ENCODE data around the gene CAMK2B.
"Not testable (repeated sequence)": the region's sequence is repeated elsewhere in the genome, so short reads cannot be mapped to it uniquely, and the experiment has no call there.

Gene CAMK2B

GRCh38 chr7:44201813-44202212, 123.6 kb downstream of the CAMK2B start:
- peak overlapping the region; percentile 67; the same call in 1 of the 2 replicates for H3K4me3 ChIP-seq (ENCODE audit: low read length)
- no peak overlapping the region for H3K27ac ChIP-seq (ENCODE audit: low read length)
- H3K36me3 ChIP-seq (ENCODE audit: control insufficient read depth, insufficient read depth, low read length), result peaks cover 5% of the 10 kb centered on the region; the same call in 1 of the 2 replicates
- no peaks in the 10 kb centered on the region; the same call in 1 of the 2 replicates for H3K27me3 ChIP-seq (ENCODE audit: control insufficient read depth, insufficient read depth, low read length)
- DNase-seq (ENCODE audit: low read depth, low spot score), result no peak
- no CpG with 5 or more reads among the region's 8 CpGs for WGBS (ENCODE audit: insufficient coverage, insufficient read length)
- no peaks in the 10 kb centered on the region for H3K9me3 ChIP-seq (ENCODE audit: control insufficient read depth, insufficient read depth, low read length)
- no peaks in the 10 kb centered on the region for H3K4me1 ChIP-seq (ENCODE audit: control insufficient read depth, insufficient read depth, low read length)

DNA sequence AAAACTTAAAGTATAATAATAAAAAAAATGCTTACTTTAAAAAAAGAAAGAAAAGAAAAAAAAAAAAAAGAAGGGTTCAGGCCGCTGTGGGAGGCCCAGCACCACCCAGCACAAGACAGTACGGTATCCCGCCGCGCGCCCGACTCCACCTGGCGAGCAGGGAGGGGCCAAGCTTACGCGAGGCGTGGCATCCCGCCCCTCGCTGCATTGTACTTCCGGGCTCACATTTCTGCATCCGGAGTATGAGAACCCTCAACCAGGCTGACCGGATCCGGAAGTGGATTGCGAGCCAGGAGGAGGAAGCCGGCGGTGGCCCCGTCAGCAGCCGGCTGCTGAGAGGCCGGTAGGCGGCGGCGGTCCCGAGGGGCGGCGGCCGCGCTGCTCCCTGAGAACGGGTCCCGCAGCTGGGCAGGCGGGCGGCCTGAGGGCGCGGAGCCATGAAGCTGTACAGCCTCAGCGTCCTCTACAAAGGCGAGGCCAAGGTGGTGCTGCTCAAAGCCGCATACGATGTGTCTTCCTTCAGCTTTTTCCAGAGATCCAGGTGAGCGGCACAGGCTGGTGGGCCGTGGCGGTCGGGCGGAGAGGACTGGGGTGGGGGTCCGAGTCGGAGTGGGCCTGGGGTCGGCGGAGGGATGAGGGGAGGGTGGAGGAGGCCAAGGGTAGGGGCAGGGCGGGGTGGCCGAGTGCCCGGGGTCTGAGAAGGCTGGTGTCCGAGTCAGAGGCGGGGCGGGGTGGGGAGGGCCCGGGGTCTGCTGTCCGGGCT, 124.5 kb downstream of the CAMK2B start, which contains the start of gene YKT6:
TSS of gene YKT6 (plus strand) at position 280 of the 763 bp plus-strand sequence. CDS start at position 438, 158 bp downstream.
- H3K27ac ChIP-seq (ENCODE audit: low read length), result no peak within 1 kb of the TSS
- H3K4me1 ChIP-seq (ENCODE audit: control insufficient read depth, insufficient read depth, low read length), result no peaks in the 10 kb centered on the region
- H3K27me3 ChIP-seq (ENCODE audit: control insufficient read depth, insufficient read depth, low read length), result no peaks in the 10 kb centered on the region; the same call in 1 of the 2 replicates
- no peaks in the 10 kb centered on the region for H3K9me3 ChIP-seq (ENCODE audit: control insufficient read depth, insufficient read depth, low read length)
- DNase-seq (ENCODE audit: low read depth, low spot score), result peak; percentile 86
- no CpG with 5 or more reads among the region's 58 CpGs for WGBS (ENCODE audit: insufficient coverage, insufficient read length)
- peaks cover 5% of the 10 kb centered on the region; the same call in 1 of the 2 replicates for H3K36me3 ChIP-seq (ENCODE audit: control insufficient read depth, insufficient read depth, low read length)
- peak within 1 kb of the TSS; percentile 67 for H3K4me3 ChIP-seq (ENCODE audit: low read length)

GRCh38 chr7:44200163-44200562, 125.2 kb downstream of the CAMK2B start:
- not testable (repeated sequence) for H3K4me3 ChIP-seq (ENCODE audit: low read length); H3K27me3 ChIP-seq (ENCODE audit: control insufficient read depth, insufficient read depth, low read length); H3K27ac ChIP-seq (ENCODE audit: low read length); H3K9me3 ChIP-seq (ENCODE audit: control insufficient read depth, insufficient read depth, low read length); DNase-seq (ENCODE audit: low read depth, low spot score); H3K36me3 ChIP-seq (ENCODE audit: control insufficient read depth, insufficient read depth, low read length); H3K4me1 ChIP-seq (ENCODE audit: control insufficient read depth, insufficient read depth, low read length)
- no CpG with 5 or more reads among the region's 3 CpGs for WGBS (ENCODE audit: insufficient coverage, insufficient read length)

- DNase-seq (ENCODE audit: low read depth, low spot score), result no peak
- Histone ChIP-seq H3K4me3 (ENCODE audit: low read length) (no peak overlapping the region), H3K27me3 (ENCODE audit: control insufficient read depth, insufficient read depth, low read length) (no peaks in the 10 kb centered on the region; the same call in 1 of the 2 replicates), H3K36me3 (ENCODE audit: control insufficient read depth, insufficient read depth, low read length) (no peaks in the 10 kb centered on the region), H3K9me3 (ENCODE audit: control insufficient read depth, insufficient read depth, low read length) (no peaks in the 10 kb centered on the region), H3K27ac (ENCODE audit: low read length) (no peak overlapping the region), H3K4me1 (ENCODE audit: control insufficient read depth, insufficient read depth, low read length) (no peaks in the 10 kb centered on the region)
- WGBS (ENCODE audit: insufficient coverage, insufficient read length), result 100% methylated on average over 3 of the region's 7 CpGs
Measured at GRCh38 chr7:44197474-44197873, 127.9 kb downstream of the CAMK2B start.

DNA sequence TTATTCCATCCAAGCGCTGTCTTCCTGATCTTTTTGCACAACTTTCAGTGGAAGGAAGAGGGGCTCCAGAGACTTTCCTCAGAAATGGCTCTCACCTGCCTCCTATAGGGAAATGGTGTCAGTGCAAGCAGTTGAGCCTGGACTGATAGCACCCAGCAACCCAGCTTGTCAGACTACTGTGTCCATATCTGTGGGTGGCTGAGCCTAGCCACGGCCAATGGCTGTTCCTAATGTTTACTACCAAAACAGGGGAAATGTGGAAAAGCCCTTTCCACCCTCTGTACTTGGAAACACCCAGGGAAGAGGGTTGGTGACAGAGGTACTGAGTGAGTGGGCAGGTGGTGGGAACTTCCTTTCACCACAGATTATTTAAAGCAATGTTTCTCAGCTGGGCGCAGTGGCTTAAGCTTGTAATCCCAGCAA, 128.9 kb downstream of the CAMK2B start:
- Histone ChIP-seq H3K36me3 (ENCODE audit: control insufficient read depth, insufficient read depth, low read length) (no peaks in the 10 kb centered on the region), H3K4me1 (ENCODE audit: control insufficient read depth, insufficient read depth, low read length) (no peaks in the 10 kb centered on the region), H3K9me3 (ENCODE audit: control insufficient read depth, insufficient read depth, low read length) (no peaks in the 10 kb centered on the region), H3K4me3 (ENCODE audit: low read length) (no peak overlapping the region), H3K27me3 (ENCODE audit: control insufficient read depth, insufficient read depth, low read length) (no peaks in the 10 kb centered on the region; the same call in 1 of the 2 replicates), H3K27ac (ENCODE audit: low read length) (no peak overlapping the region)
- no CpG with 5 or more reads among the region's 3 CpGs for WGBS (ENCODE audit: insufficient coverage, insufficient read length)
- no peak for DNase-seq (ENCODE audit: low read depth, low spot score)

GRCh38 chr7:44195889-44196288, 129.5 kb downstream of the CAMK2B start:
- Histone ChIP-seq H3K4me1 (ENCODE audit: control insufficient read depth, insufficient read depth, low read length) (no peaks in the 10 kb centered on the region), H3K27ac (ENCODE audit: low read length) (no peak overlapping the region), H3K27me3 (ENCODE audit: control insufficient read depth, insufficient read depth, low read length) (no peaks in the 10 kb centered on the region; the same call in 1 of the 2 replicates), H3K36me3 (ENCODE audit: control insufficient read depth, insufficient read depth, low read length) (no peaks in the 10 kb centered on the region), H3K4me3 (ENCODE audit: low read length) (no peak overlapping the region), H3K9me3 (ENCODE audit: control insufficient read depth, insufficient read depth, low read length) (no peaks in the 10 kb centered on the region)
- no CpG with 5 or more reads among the region's 1 CpG for WGBS (ENCODE audit: insufficient coverage, insufficient read length)
- DNase-seq (ENCODE audit: low read depth, low spot score), result no peak

DNA sequence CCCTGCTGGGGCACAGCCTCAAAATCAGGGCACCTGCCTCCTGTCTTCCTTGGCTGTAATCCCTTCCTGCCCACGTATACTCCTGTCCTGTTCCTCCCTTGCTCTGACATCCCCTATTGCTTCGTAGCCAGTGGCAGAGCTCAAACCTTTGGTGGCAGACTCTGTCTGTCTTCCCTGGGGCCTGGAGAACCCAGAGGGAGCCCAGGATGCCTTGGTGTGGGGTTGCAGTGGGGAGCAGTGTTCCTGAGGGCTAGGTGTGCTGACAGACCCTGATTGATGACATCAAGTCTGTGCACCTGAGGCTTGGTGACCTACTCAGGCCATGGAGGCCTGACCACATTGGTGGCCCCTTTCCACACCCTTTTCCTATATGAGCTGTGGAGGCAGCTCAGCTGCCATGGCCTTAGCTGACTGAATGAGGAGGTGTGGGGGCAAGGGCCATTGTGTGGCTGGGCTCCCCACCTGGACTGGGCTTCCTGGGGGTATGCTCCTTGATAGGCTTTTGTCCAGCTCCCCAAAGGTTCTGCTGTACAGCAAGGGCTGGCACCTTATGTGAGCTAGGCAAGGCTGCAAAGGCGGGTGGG, 130.7 kb downstream of the CAMK2B start:
- Histone ChIP-seq H3K36me3 (ENCODE audit: control insufficient read depth, insufficient read depth, low read length) (no peaks in the 10 kb centered on the region), H3K9me3 (ENCODE audit: control insufficient read depth, insufficient read depth, low read length) (no peaks in the 10 kb centered on the region), H3K4me1 (ENCODE audit: control insufficient read depth, insufficient read depth, low read length) (no peaks in the 10 kb centered on the region), H3K4me3 (ENCODE audit: low read length) (no peak overlapping the region), H3K27me3 (ENCODE audit: control insufficient read depth, insufficient read depth, low read length) (no peaks in the 10 kb centered on the region; the same call in 1 of the 2 replicates), H3K27ac (ENCODE audit: low read length) (no peak overlapping the region)
- DNase-seq (ENCODE audit: low read depth, low spot score), result no peak
- WGBS (ENCODE audit: insufficient coverage, insufficient read length), result no CpG with 5 or more reads among the region's 3 CpGs

DNA sequence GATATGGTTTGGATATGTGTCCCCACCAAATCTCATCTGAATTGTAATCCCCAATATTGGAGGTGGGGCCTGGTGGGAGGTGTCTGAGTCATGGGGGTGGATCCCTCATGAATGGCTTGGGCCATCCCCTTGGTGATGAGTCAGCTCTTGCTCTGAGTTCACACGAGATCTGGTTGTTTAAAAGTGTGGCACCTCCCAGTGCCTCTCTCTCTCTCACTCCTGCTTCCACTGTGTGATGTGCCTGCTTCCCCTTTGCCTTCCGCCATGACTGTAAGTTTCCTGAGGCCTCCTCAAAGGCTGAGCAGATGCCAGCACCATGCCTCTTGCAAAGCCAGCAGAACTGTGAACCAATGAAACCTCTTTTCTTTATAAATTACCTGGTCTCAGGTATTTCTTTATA, 131.3 kb downstream of the CAMK2B start:
- H3K36me3 ChIP-seq (ENCODE audit: control insufficient read depth, insufficient read depth, low read length), result no peaks in the 10 kb centered on the region
- no peak for DNase-seq (ENCODE audit: low read depth, low spot score)
- no peaks in the 10 kb centered on the region; the same call in 1 of the 2 replicates for H3K27me3 ChIP-seq (ENCODE audit: control insufficient read depth, insufficient read depth, low read length)
- H3K27ac ChIP-seq (ENCODE audit: low read length), result no peak overlapping the region
- no peak overlapping the region for H3K4me3 ChIP-seq (ENCODE audit: low read length)
- no CpG with 5 or more reads among the region's 2 CpGs for WGBS (ENCODE audit: insufficient coverage, insufficient read length)
- H3K9me3 ChIP-seq (ENCODE audit: control insufficient read depth, insufficient read depth, low read length), result no peaks in the 10 kb centered on the region
- H3K4me1 ChIP-seq (ENCODE audit: control insufficient read depth, insufficient read depth, low read length), result peaks cover under 1% of the 10 kb centered on the region; the same call in 1 of the 2 replicates

DNA sequence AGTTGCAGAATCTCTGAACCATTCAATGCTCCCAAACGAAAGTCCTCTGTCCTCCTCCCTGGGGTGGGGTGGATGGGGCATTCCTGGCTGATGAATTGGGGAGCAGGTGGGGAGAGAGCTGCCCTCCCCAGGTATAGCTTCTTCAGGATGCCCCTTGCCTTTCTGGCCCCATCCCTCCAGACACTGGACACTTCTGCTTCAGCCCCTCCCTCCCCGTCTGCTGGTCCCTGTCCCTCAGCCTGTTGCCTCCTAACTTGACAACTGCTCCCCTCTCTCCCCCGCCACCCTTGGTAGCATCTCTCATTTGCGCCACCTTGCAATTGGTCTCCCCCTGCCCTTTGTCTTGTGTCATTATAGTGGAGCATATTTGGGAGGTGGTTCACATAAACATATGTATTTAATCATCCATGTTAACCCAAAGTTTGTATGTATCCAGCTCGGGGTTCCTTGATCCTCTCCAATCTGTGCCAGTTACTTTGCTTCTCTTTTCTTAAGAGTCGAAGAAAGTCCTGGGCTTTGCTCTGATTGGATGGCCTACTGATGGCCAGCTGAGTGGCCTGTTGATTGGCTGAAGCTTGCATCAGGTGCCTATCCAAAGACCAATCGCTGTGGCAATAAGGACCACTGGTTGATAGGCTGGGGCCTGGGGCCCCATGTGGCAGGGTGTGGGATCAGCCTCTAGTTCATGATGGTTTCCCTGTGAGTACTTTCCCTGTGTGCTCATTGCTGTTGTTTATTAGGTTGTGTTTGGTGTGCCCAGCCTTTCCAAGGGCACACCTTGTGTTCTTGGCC, 132.2 kb downstream of the CAMK2B start:
- H3K27me3 ChIP-seq (ENCODE audit: control insufficient read depth, insufficient read depth, low read length), result no peaks in the 10 kb centered on the region; the same call in 1 of the 2 replicates
- H3K4me1 ChIP-seq (ENCODE audit: control insufficient read depth, insufficient read depth, low read length), result peaks cover 3% of the 10 kb centered on the region; the same call in 1 of the 2 replicates
- H3K9me3 ChIP-seq (ENCODE audit: control insufficient read depth, insufficient read depth, low read length), result no peaks in the 10 kb centered on the region
- no peak overlapping the region for H3K4me3 ChIP-seq (ENCODE audit: low read length)
- DNase-seq (ENCODE audit: low read depth, low spot score), result no peak
- no peak overlapping the region for H3K27ac ChIP-seq (ENCODE audit: low read length)
- no peaks in the 10 kb centered on the region for H3K36me3 ChIP-seq (ENCODE audit: control insufficient read depth, insufficient read depth, low read length)
- WGBS (ENCODE audit: insufficient coverage, insufficient read length), result no CpG with 5 or more reads among the region's 7 CpGs

DNA sequence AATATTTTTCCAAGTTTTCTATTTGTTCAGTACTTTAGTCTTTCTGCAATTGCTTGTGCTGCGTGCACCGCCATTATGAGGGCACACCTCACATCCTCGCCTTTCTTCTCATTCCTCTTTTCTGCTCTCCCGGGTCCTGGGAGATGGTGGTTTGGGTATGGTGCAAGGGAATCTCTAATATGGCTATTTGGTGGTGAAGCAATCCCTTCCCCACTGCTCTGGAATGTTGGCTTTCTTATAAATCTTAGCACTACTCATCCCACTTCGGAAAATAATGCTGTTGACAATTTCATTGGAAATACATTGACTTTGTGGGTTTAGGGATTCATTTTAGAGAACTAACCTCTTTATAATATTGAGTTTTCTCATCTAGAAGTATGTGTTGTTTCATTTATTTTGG, 134.2 kb downstream of the CAMK2B start:
- no CpG with 5 or more reads among the region's 5 CpGs for WGBS (ENCODE audit: insufficient coverage, insufficient read length)
- no peaks in the 10 kb centered on the region for H3K27me3 ChIP-seq (ENCODE audit: control insufficient read depth, insufficient read depth, low read length)
- peaks cover 3% of the 10 kb centered on the region; the same call in 1 of the 2 replicates for H3K4me1 ChIP-seq (ENCODE audit: control insufficient read depth, insufficient read depth, low read length)
- no peaks in the 10 kb centered on the region for H3K36me3 ChIP-seq (ENCODE audit: control insufficient read depth, insufficient read depth, low read length)
- no peak for DNase-seq (ENCODE audit: low read depth, low spot score)
- no peak overlapping the region for H3K4me3 ChIP-seq (ENCODE audit: low read length)
- no peaks in the 10 kb centered on the region for H3K9me3 ChIP-seq (ENCODE audit: control insufficient read depth, insufficient read depth, low read length)
- H3K27ac ChIP-seq (ENCODE audit: low read length), result no peak overlapping the region

All from iPS DF 6.9 (cell line).